Measurements from ENCODE around the gene NELL1. TPM values are rescaled to one million over a fixed set of nuclear protein-coding genes. Genes with fewer than 3 reads are reported as not detected.
"Not testable (repeated sequence)": the region's sequence is repeated elsewhere in the genome, so short reads cannot be mapped to it uniquely, and the experiment has no call there.

Gene NELL1
- total RNA-seq, 1 donor from 2014 or later = not detected

DNA sequence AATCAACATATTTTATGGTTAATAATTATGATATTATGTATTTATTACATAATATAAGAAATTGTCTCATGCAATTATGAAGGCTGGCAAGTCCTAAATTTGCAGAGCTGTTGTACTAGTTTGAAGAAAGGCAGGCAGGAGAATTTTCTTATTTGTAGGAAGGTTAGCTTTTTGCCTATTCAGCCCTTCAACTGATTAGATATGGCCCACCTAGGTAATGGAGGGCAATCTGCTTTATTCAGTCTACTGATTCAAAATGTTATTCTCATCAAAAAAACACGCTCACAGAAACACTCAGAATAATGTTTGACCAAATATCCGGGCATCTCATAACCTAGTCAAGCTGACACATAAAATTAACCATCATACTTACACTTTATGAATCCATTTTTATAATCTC is 589.0 kb downstream of the NELL1 start:
- DNase-seq = no peak
- no peak overlapping the region for H3K4me3 Mint-ChIP-seq

DNA sequence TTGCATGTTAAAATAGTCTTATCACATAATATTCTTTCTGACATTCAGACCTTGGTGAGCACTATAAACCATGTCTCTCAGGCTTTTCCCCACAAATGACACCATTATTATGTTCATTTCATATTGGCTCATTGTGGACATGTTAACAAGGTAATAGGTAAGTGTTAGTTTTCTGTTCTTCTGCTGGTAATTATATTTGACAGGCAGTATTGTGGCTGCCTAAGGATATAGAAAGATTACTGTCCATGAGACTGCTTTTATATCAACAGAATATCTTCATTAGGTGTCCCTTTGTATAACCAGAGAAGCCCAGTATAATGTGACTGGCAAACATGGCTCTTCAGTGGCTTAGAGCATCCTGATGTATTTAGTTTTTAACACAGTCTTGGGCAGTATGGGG is 590.7 kb downstream of the NELL1 start:
- POLR2A ChIA-PET = no interaction called here
- Mint-ChIP-seq H3K27ac (no peak overlapping the region), H3K4me1 (no peaks in the 10 kb centered on the region), H3K4me3 (no peak overlapping the region), H3K36me3 (ENCODE audit: low read depth) (no peaks in the 10 kb centered on the region), H3K9me3 (peaks cover 6% of the 10 kb centered on the region), H3K27me3 (no peaks in the 10 kb centered on the region)
- intact Hi-C loops (cut with micrococcal nuclease) = no loop called here
- TF ChIP-seq CTCF (IDR thresholded peaks at IDR 0.05) = no peak
- no peak for ATAC-seq (ENCODE audit: low read depth)
- CTCF ChIA-PET = no interaction called here
- no peak for DNase-seq

More for the DNA sequence above, 589.0 kb downstream of the NELL1 start:
- ChIA-PET POLR2A (no interaction called here), CTCF (no interaction called here)
- intact Hi-C loops (cut with micrococcal nuclease) = no loop called here
- H3K9me3 Mint-ChIP-seq = peaks cover 6% of the 10 kb centered on the region
- no peak for ATAC-seq (ENCODE audit: low read depth)
- H3K4me1 Mint-ChIP-seq = no peaks in the 10 kb centered on the region
- TF ChIP-seq CTCF (IDR thresholded peaks at IDR 0.05) = no peak
- no peak overlapping the region for H3K27ac Mint-ChIP-seq
- H3K27me3 Mint-ChIP-seq = no peaks in the 10 kb centered on the region
- H3K36me3 Mint-ChIP-seq (ENCODE audit: low read depth) = no peaks in the 10 kb centered on the region

DNA sequence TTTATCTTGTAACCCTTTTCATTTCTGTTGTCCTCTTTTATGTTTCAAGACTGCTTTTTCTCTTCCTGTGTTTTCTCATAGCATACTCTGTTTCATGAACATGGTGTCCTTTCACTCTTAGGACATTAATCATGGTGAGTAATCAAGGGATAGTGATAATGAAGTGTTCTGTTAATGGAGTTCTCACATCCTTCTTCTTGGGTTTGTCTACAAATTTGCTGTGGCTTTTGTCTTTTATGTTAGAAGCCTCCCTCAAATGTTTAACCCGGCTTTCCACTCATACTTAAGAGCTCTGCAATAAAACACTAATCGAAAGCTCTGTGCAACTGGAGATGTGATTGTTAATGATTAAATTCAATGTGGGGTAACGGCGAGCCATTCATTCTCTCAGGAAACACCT is 593.6 kb downstream of the NELL1 start:
- peaks cover 3% of the 10 kb centered on the region for H3K9me3 Mint-ChIP-seq
- no peaks in the 10 kb centered on the region for H3K27me3 Mint-ChIP-seq
- no peak overlapping the region for H3K4me3 Mint-ChIP-seq
- ChIA-PET CTCF (no interaction called here), POLR2A (no interaction called here)
- H3K36me3 Mint-ChIP-seq (ENCODE audit: low read depth) = no peaks in the 10 kb centered on the region
- no peaks in the 10 kb centered on the region for H3K4me1 Mint-ChIP-seq
- no peak overlapping the region for H3K27ac Mint-ChIP-seq
- ATAC-seq (ENCODE audit: low read depth) = no peak
- intact Hi-C loops (cut with micrococcal nuclease) = no loop called here
- no peak for TF ChIP-seq CTCF (IDR thresholded peaks at IDR 0.05)
- no peak for DNase-seq

GRCh38 chr11:21264125-21264524 is 594.7 kb downstream of the NELL1 start:
- Mint-ChIP-seq H3K27me3 (no peaks in the 10 kb centered on the region), H3K4me1 (no peaks in the 10 kb centered on the region), H3K36me3 (ENCODE audit: low read depth) (no peaks in the 10 kb centered on the region), H3K4me3 (no peak overlapping the region), H3K27ac (no peak overlapping the region), H3K9me3 (no peaks in the 10 kb centered on the region)
- DNase-seq (no peak), ATAC-seq (ENCODE audit: low read depth) (no peak)
- ChIA-PET POLR2A (no interaction called here), CTCF (no interaction called here)
- TF ChIP-seq CTCF (IDR thresholded peaks at IDR 0.05) = no peak
- intact Hi-C loops (cut with micrococcal nuclease) = no loop called here

DNA sequence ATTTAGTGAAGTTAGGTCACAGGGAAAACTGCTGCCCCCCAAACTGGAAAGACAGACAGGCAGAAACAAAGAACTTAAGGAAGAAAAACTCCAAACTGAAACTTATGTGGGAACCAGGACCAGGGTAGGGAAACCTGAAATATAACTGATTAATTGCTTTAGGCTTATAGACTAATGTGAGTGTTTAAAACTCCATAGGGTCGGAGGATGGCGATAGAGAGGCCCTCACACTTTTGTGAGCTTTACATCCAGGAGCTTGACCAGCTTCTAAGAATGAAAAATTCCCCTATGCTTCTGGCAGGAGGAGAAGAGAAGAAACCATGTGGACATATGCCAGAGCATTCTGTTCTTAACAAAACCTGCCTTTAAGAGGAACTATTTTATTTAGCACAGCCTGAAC is 598.6 kb downstream of the NELL1 start:
- no peak overlapping the region for H3K4me3 Mint-ChIP-seq
- no peak for TF ChIP-seq CTCF (IDR thresholded peaks at IDR 0.05)

DNA sequence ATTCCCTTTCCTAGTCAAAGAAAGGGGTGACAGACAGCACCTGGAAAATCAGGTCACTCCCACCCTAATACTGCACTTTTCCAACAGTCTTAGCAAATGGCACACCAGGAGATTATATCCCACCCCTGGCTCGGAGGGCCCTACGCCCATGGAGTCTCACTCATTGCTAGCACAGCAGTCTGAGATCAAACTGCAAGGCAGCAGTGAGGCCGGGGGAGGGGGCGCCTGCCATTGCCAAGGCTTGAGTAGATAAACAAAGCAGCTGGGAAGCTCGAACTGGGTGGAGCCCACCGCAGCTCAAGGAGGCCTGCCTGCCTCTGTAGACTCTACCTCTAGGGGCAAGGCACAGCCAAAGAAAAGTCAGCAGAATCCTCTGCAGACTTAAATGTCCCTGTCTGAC is 602.8 kb downstream of the NELL1 start:
- CTCF ChIA-PET; H3K36me3 Mint-ChIP-seq (ENCODE audit: low read depth); H3K4me3 Mint-ChIP-seq; H3K4me1 Mint-ChIP-seq; POLR2A ChIA-PET; H3K27me3 Mint-ChIP-seq; DNase-seq; ATAC-seq (ENCODE audit: low read depth); H3K9me3 Mint-ChIP-seq; H3K27ac Mint-ChIP-seq; intact Hi-C loops (cut with micrococcal nuclease): not testable (repeated sequence)

More for the DNA sequence above, 598.6 kb downstream of the NELL1 start:
- H3K4me1 Mint-ChIP-seq = no peaks in the 10 kb centered on the region
- ChIA-PET POLR2A (no interaction called here), CTCF (no interaction called here)
- H3K27me3 Mint-ChIP-seq = no peaks in the 10 kb centered on the region
- H3K27ac Mint-ChIP-seq = no peak overlapping the region
- intact Hi-C loops (cut with micrococcal nuclease) = no loop called here
- ATAC-seq (ENCODE audit: low read depth) = no peak
- H3K36me3 Mint-ChIP-seq (ENCODE audit: low read depth) = no peaks in the 10 kb centered on the region
- DNase-seq = no peak
- peaks cover 4% of the 10 kb centered on the region for H3K9me3 Mint-ChIP-seq
